Measurements from ENCODE around the gene LASP1NB. TPM values are rescaled to one million over a fixed set of nuclear protein-coding genes. Genes with fewer than 3 reads are reported as not detected.
"Not testable (repeated sequence)": the region's sequence is repeated elsewhere in the genome, so short reads cannot be mapped to it uniquely, and the experiment has no call there.

LASP1NB gene

DNA sequence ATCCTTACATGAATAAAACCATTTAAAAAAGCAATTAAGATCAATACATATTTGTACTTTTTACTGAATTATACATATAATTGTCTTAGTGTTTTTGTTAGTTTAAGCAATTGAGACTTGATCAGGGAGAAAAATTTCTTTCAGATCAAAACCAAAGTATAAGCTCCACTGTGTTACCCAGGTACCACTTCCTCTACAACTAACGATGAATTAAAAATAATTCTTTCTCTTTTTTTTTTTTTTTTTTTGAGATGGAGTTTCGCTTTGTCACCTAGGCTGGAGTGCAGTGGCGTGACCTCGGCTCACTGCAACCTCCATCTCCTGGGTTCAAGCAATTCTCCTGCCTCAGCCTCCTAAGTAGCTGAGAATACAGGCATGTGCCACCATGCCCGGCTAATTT is 35.0 kb downstream of the LASP1NB start:
- DNase-seq (ENCODE audit: low read depth) = no peak

DNA sequence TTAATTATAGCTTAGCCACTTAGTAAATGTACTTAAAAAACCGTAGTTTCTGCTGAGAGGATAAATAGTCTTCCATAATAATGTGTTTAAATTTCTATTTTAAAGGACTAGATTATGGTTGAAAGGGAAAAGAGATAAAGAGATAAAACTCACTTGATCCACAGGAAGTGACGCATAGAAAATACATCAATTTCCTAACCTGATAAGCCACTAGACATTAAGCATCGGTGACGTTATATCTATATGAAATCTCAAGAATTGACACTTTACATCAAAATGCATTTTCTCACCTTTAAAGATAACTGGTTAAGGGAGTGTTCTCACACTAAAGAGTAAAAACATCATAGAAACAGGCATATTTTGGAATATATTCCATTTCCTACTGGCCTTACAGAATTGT is 36.0 kb downstream of the LASP1NB start:
- DNase-seq (ENCODE audit: low read depth) = no peak

DNA sequence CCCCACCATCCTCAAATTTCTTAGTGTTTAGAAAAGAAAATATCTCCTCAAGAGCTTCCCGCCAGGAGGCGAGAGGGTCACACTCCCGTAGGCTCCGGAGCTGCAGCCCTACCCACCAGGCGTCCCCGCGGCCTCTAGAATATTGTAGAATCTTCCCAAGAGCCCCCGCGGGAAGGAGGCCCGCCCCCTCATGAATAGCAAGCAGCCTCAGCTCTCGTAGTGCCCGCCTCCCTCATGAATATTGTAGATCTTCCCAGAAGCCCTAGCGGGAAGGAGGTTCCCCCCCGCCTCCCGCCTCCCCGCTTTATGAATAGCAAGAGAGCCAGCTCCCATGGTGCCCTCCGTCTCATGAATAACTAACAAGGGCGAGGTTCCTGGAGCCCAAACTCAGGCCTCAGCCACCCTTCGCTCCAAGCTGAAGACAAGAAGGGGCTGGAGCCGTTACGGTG is 41.9 kb downstream of the LASP1NB start, which contains the start of gene FBXO47:
FBXO47 (minus strand) TSS at position 114 of the 449 bp plus-strand sequence. CDS start 4,378 bp downstream, outside the sequence.
- DNase-seq (ENCODE audit: low read depth) = no peak

DNA sequence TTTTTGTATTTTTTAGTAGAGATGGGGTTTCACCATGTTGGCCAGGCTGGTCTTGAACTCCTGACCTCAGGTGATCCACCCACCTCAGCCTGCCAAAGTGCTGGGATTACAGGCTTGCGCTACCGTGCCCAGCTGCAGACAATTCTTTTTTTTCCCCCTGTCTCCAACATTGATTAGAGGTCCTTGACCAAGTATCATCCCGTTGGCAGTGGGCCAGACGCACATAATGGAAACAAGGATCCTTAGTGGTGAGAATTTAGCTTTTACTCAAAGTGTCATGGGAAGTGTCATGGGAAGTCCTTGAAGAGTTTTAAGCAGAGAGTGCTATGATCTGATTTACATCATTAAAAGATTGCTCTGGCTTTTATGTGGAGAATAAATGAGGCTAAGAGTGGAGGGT is 43.9 kb downstream of the LASP1NB start:
- DNase-seq (ENCODE audit: low read depth) = no peak

DNA sequence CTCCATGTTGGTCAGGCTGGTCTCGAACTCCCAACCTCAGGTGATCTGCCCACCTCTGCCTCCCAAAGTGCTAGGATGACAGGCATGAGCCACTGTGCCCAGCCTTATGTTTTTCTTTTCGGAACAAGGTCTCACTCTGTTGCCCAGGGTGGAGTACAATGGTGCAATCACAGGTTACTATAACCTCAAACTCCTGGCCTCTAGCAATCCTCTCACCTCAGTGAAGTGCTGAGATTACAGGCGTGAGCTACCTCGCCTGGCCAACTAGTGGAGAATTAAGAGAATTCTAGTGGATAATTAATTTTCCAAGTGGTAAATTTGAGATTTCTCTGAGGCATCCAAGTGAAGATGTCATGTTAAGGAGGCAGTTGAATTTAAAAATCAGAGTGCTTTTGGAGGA is 44.7 kb downstream of the LASP1NB start:
- DNase-seq (ENCODE audit: low read depth) = no peak

DNA sequence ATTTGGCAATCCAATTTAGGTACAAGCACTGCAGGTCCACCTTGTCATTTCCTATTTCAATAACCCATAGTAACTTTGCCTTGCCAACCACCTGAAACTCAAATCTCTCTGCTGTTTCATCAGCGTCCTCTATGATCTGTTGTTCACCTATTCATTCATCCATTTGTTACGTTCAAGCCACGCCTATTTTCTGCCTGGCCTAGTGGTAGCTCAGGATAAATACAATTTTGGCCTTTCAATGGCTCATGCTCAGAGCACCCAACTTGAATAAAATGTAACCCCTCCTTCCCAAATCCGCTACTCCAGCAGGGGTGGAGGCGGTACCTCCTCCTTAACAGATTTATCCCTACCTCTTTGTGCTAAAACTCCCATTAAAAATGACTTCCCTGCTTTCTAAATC is 45.4 kb downstream of the LASP1NB start:
- no peak for DNase-seq (ENCODE audit: low read depth)

DNA sequence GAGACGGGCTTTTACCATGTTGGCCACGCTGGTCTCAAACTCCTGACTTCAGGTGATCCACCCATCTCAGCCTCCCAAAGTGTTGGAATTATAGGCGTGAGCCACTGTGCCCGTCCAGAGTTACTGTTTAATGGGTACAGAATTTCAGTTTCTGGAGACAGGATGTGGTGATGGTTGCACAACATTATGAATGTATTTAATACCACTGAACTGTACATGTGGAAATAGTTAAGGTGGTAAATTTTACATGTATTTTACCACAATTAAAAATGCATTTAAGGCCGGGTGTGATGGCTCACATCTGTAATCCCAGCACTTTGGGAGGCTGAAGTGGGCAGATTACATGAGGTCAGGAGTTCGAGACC is 50.8 kb downstream of the LASP1NB start:
- DNase-seq (ENCODE audit: low read depth) = not testable (repeated sequence)

DNA sequence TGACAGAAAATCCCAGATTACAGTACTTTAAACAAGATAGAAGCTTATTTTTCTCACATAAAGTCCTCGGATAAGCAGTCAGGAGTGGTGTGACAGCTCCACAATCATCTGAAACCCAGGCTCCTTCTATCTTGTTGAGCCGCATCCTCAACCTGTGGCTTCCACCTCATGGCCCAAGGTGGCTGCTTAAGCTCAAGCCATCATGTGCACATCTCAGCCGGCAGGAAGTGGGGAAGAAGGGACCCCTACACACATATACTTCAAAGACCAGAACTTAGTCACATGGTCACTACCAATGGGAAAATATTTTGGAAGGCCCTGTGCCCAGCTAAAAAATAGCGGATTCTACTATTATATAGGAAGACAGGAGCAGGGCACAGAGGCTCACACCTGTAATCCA is 52.8 kb downstream of the LASP1NB start:
- no peak for DNase-seq (ENCODE audit: low read depth)

Other genes starting within 250 kb of the LASP1NB start
- gene MLLT6, start 220.3 kb upstream of the LASP1NB start, total RNA-seq (2014; rRNA removed) = 21.4 and 26.8 TPM in 2 replicates
- gene CISD3, start 195.3 kb upstream of the LASP1NB start, total RNA-seq (2014; rRNA removed) = 7.4 and 9.9 TPM in 2 replicates
- 6.4 and 7.7 TPM in 2 replicates for gene PCGF2, start 177.3 kb upstream of the LASP1NB start, total RNA-seq (2014; rRNA removed)
- 233 and 303 TPM in 2 replicates for gene PSMB3, start 172.9 kb upstream of the LASP1NB start, total RNA-seq (2014; rRNA removed)
- gene PIP4K2B, start 126.1 kb upstream of the LASP1NB start, total RNA-seq (2014; rRNA removed) = 65.9 and 68.3 TPM in 2 replicates
- 9.5 and 10.1 TPM in 2 replicates for gene CWC25, start 100.3 kb upstream of the LASP1NB start, total RNA-seq (2014; rRNA removed)
- 945 and 978 TPM in 2 replicates for gene RPL23, start 71.9 kb upstream of the LASP1NB start, total RNA-seq (2014; rRNA removed)
- gene LASP1, start 55.6 kb upstream of the LASP1NB start, total RNA-seq (2014; rRNA removed) = 299 and 362 TPM in 2 replicates
- gene FBXO47, start 41.8 kb downstream of the LASP1NB start, total RNA-seq (2014; rRNA removed) = not detected in 2 replicates
- 0.83 and 1.9 TPM in 2 replicates for gene PLXDC1, start 226.0 kb downstream of the LASP1NB start, total RNA-seq (2014; rRNA removed)
- not detected in 2 replicates for gene ARL5C, start 240.5 kb downstream of the LASP1NB start, total RNA-seq (2014; rRNA removed)